DND-41 (cell line): ENCODE results near the gene KRTAP4-7.

ENCODE experiments used
- EZH2 ChIP-seq: IDR thresholded peaks from 3 replicates; pipeline ENCODE4 v1.6.1; 2012; ENCODE audit warnings: borderline replicate concordance, low read depth, mild to moderate bottlenecking, moderate library complexity, low read length, inconsistent platforms; ENCODE audit not compliant: severe bottlenecking
- TF ChIP-seq, protein P1 (sequence below): IDR thresholded peaks from 2 replicates; pipeline ENCODE4 v1.5.1; 2012; ENCODE audit warnings: borderline replicate concordance, low read length, moderate library complexity, mild to moderate bottlenecking; ENCODE audit not compliant: poor library complexity, severe bottlenecking; ENCODE audit errors: extremely low read depth

DNA sequence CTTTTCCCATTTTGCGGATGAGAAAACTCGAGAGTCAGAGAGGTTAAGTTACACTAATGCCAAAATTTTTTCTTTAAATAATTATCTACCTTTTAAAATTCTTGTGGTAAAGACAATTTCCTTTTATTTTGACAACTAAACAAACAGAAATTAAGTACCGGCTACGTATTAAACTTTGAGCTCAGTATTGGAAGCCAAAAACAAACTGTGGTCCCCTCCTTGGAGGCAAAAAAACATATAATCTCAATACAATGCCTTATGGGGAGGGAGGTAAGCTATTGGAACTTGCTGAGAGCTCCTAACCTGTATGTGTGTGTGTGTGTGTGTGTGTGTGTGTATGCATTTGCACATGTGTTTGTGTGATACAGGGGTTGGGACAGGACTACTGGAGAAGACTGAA lies 20.5 kb upstream of the KRTAP4-7 start:
- TF ChIP-seq, protein P1, sequence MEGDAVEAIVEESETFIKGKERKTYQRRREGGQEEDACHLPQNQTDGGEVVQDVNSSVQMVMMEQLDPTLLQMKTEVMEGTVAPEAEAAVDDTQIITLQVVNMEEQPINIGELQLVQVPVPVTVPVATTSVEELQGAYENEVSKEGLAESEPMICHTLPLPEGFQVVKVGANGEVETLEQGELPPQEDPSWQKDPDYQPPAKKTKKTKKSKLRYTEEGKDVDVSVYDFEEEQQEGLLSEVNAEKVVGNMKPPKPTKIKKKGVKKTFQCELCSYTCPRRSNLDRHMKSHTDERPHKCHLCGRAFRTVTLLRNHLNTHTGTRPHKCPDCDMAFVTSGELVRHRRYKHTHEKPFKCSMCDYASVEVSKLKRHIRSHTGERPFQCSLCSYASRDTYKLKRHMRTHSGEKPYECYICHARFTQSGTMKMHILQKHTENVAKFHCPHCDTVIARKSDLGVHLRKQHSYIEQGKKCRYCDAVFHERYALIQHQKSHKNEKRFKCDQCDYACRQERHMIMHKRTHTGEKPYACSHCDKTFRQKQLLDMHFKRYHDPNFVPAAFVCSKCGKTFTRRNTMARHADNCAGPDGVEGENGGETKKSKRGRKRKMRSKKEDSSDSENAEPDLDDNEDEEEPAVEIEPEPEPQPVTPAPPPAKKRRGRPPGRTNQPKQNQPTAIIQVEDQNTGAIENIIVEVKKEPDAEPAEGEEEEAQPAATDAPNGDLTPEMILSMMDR, result no peak
- no peak for TF ChIP-seq EZH2
